AG04450 (cell line): ENCODE data around the gene MMS19. TPM values are rescaled to one million over a fixed set of nuclear protein-coding genes. Genes with fewer than 3 reads are reported as not detected.

Experiments
- CTCF ChIA-PET: fragments of 300-600, 350-600 bp; formaldehyde crosslinking; extraction: SDS; loops from one replicate; lab custom pipeline; 2022; ENCODE audit warnings: antibody characterized with exemption, inconsistent platforms; lab: Charles Lee
- POLR2A ChIA-PET: fragments of 350-600 bp; formaldehyde crosslinking; extraction: SDS; loops from one replicate; lab custom pipeline; 2021; ENCODE audit warnings: antibody characterized with exemption, inconsistent platforms; lab: Yijun Ruan, JAX
- DNase-seq: peaks from one replicate; pipeline ENCODE4 v3.0.0-alpha.2; 2011; ENCODE audit warnings: low read depth, low spot score
- H3K27ac ChIP-seq: one replicate; pipeline ENCODE4 v1.5.1; 2012; ENCODE audit warnings: low read depth, low read length, control low read depth
- H3K27me3 ChIP-seq: one replicate; pipeline ENCODE4 v1.6.0; 2012; ENCODE audit warnings: low read length; ENCODE audit not compliant: control insufficient read depth, insufficient read depth
- H3K4me3 ChIP-seq: 2 replicates; pipeline ENCODE4 v1.5.1; 2011; ENCODE audit warnings: mild to moderate bottlenecking, low read depth, low read length, control low read depth
- H3K9me3 ChIP-seq: 2 replicates; pipeline ENCODE4 v1.5.1; 2012; ENCODE audit warnings: low read length; ENCODE audit not compliant: control insufficient read depth, insufficient read depth
- CTCF ChIP-seq: IDR thresholded peaks from 2 replicates; pipeline ENCODE4 v1.5.1; 2011; ENCODE audit warnings: low read depth, low read length, control low read depth, inconsistent platforms
- polyA plus RNA-seq: library from polyadenylated mRNA; depleted of rRNA; stranded (reverse); fragments of >200 nt; gene quantifications from 2 replicates; pipeline ENCODE4 v1.2.3, GENCODE V29; 2011

MMS19 gene
- polyA plus RNA-seq, 1 experiment: 71.5 TPM

- H3K9me3 ChIP-seq: no peaks in the 10 kb centered on the region
- H3K4me3 ChIP-seq: no peak overlapping the region
- H3K27ac ChIP-seq: no peak overlapping the region
- POLR2A ChIA-PET: no interaction called here
- DNase-seq: no peak
- H3K27me3 ChIP-seq: no peaks in the 10 kb centered on the region
- TF ChIP-seq CTCF: no peak
- CTCF ChIA-PET: no interaction called here
Measured at GRCh38 chr10:97525683-97526110, 27.5 kb upstream of the MMS19 start.

GRCh38 chr10:97525086-97525485 is 26.9 kb upstream of the MMS19 start:
- no peak for DNase-seq
- no peak for TF ChIP-seq CTCF
- ChIA-PET POLR2A (no interaction called here), CTCF (no interaction called here)
- no peak overlapping the region for H3K4me3 ChIP-seq
- H3K9me3 ChIP-seq: no peaks in the 10 kb centered on the region
- no peaks in the 10 kb centered on the region for H3K27me3 ChIP-seq
- H3K27ac ChIP-seq: no peak overlapping the region

GRCh38 chr10:97522937-97523336 is 24.7 kb upstream of the MMS19 start:
- no peak overlapping the region for H3K27ac ChIP-seq
- no peak overlapping the region for H3K4me3 ChIP-seq
- ChIA-PET POLR2A (no interaction called here), CTCF (interaction anchor here (1.7 kb wide), 1 partner anchor 31 kb away, joined by 8 read pairs; no protein-coding TSS in a partner anchor)
- no peak for TF ChIP-seq CTCF
- no peaks in the 10 kb centered on the region for H3K27me3 ChIP-seq
- no peaks in the 10 kb centered on the region for H3K9me3 ChIP-seq
- no peak for DNase-seq

- no peaks in the 10 kb centered on the region for H3K9me3 ChIP-seq
- no peak overlapping the region for H3K27ac ChIP-seq
- POLR2A ChIA-PET: interaction anchor here (0.5 kb wide), 1 partner anchor 10 kb away, joined by 3 read pairs; no protein-coding TSS in a partner anchor
- TF ChIP-seq CTCF: no peak
- no peak for DNase-seq
- no peaks in the 10 kb centered on the region for H3K27me3 ChIP-seq
- H3K4me3 ChIP-seq: no peak overlapping the region
- CTCF ChIA-PET: interaction anchor here (1.7 kb wide), 1 partner anchor 32 kb away, joined by 8 read pairs; no protein-coding TSS in a partner anchor
Measured at GRCh38 chr10:97522071-97522470, 23.8 kb upstream of the MMS19 start.

GRCh38 chr10:97520978-97521761 is 22.9 kb upstream of the MMS19 start:
- POLR2A ChIA-PET: no interaction called here
- Histone ChIP-seq H3K9me3 (no peaks in the 10 kb centered on the region), H3K27ac (no peak overlapping the region), H3K4me3 (no peak overlapping the region), H3K27me3 (no peaks in the 10 kb centered on the region)
- TF ChIP-seq CTCF: no peak
- no peak for DNase-seq
- CTCF ChIA-PET: no interaction called here
